Suprapubic skin (tissue), 3 donors: Measurements from ENCODE around the gene XRCC5.

Experiments used
- POLR2AphosphoS5 ChIP-seq, 3 donors: sonication (generic); formaldehyde crosslinking; IDR thresholded peaks; one replicate each; pipeline ENCODE4 v1.6.1; 2017; ENCODE audit warnings: antibody characterized with exemption in 3 of 3
- TF ChIP-seq, protein P1 (sequence below), 2 donors: fragments of 200-600 bp in 1 of 2; fragments of 450-650 bp in 1 of 2; sonication (generic) in 1 of 2; IDR thresholded peaks; one replicate each; pipeline ENCODE4 v1.5.1; 2016 to 2019; ENCODE audit warnings: antibody characterized with exemption in 2 of 2, mild to moderate bottlenecking in 1 of 2, moderate library complexity in 1 of 2

DNA sequence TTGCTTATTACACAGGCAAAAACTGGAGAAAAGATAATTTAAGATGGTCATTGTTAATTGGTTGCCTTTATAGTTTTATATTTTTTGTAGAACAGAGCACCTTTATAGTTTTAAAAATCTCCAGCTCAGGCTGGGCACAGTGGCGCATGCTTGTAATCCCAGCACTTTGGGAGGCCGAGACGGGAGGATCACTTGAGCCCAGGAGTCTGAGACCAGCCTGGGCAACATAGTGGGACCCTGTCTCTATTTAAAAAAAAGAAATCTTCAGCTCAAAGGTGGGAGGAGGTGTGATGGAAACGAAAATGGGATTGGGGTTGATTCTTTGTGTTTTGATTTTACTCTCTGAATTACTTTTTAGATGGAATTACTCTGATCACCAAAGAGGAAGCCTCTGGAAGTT is 85.4 kb downstream of the XRCC5 start:
- TF ChIP-seq, protein P1, sequence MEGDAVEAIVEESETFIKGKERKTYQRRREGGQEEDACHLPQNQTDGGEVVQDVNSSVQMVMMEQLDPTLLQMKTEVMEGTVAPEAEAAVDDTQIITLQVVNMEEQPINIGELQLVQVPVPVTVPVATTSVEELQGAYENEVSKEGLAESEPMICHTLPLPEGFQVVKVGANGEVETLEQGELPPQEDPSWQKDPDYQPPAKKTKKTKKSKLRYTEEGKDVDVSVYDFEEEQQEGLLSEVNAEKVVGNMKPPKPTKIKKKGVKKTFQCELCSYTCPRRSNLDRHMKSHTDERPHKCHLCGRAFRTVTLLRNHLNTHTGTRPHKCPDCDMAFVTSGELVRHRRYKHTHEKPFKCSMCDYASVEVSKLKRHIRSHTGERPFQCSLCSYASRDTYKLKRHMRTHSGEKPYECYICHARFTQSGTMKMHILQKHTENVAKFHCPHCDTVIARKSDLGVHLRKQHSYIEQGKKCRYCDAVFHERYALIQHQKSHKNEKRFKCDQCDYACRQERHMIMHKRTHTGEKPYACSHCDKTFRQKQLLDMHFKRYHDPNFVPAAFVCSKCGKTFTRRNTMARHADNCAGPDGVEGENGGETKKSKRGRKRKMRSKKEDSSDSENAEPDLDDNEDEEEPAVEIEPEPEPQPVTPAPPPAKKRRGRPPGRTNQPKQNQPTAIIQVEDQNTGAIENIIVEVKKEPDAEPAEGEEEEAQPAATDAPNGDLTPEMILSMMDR (IDR thresholded peaks at IDR 0.05): no peak
- TF ChIP-seq POLR2AphosphoS5 (IDR thresholded peaks at IDR 0.05): no peak
